ENCODE measurements around the gene TP53I13. TPM values are rescaled to one million over a fixed set of nuclear protein-coding genes. Genes with fewer than 3 reads are reported as not detected.

Gene TP53I13
- total RNA-seq, 1 experiment from 2014 or later, result 43.8 TPM

DNA sequence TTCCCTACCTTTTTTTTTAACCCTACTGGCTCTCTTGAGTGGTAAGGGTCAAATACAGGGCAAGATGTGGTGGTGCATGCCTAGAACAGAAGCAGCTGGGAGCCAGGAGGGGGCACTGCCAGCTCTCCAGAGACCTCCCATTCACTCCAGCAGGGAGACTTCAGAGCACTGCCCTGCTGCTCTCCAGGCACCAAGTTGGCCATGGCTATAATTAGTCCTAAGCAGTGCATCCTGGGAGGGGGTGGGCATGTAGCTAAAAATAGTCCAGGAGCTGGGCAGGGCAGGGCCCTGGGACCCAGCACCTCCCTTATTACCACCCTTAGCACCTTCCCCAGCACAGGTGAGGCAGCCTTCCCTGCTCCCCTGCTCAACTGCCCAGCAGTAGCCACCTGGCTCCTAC lies 50.8 kb downstream of the TP53I13 start:
- DNase-seq, result peak; percentile 55
- Histone ChIP-seq H3K27me3 (ENCODE audit: low read length) (no peaks in the 10 kb centered on the region), H3K4me2 (ENCODE audit: low read depth, low read length, poor library complexity, severe bottlenecking) (no peak overlapping the region), H4K20me1 (ENCODE audit: insufficient read depth, low read depth, low read length) (peaks cover 11% of the 10 kb centered on the region; the same call in 1 of the 2 replicates), H3K79me2 (ENCODE audit: low read length) (no peaks in the 10 kb centered on the region), H3K36me3 (ENCODE audit: insufficient read depth, low read length) (no peaks in the 10 kb centered on the region), H3K9ac (ENCODE audit: low read length) (no peak overlapping the region), H3K27ac (ENCODE audit: low read length) (no peak overlapping the region), H3K4me3 (ENCODE audit: low read length) (no peak overlapping the region), H3K9me3 (ENCODE audit: low read length) (no peaks in the 10 kb centered on the region), H3K9me2 (replicated peaks; ENCODE audit: insufficient read depth, low read length) (no peaks in the 10 kb centered on the region), H3K4me1 (ENCODE audit: low read length) (peaks cover 33% of the 10 kb centered on the region), H2AFZ (ENCODE audit: low read length) (no peak overlapping the region)

GRCh38 chr17:29620271-29620670 lies 51.8 kb downstream of the TP53I13 start:
- Histone ChIP-seq H3K4me2 (ENCODE audit: low read depth, low read length, poor library complexity, severe bottlenecking) (no peak overlapping the region), H4K20me1 (ENCODE audit: insufficient read depth, low read depth, low read length) (peaks cover 11% of the 10 kb centered on the region; the same call in 1 of the 2 replicates), H3K27me3 (ENCODE audit: low read length) (no peaks in the 10 kb centered on the region), H3K9me3 (ENCODE audit: low read length) (no peaks in the 10 kb centered on the region), H3K27ac (ENCODE audit: low read length) (no peak overlapping the region), H3K36me3 (ENCODE audit: insufficient read depth, low read length) (no peaks in the 10 kb centered on the region), H3K4me1 (ENCODE audit: low read length) (peaks cover 27% of the 10 kb centered on the region), H3K9me2 (replicated peaks; ENCODE audit: insufficient read depth, low read length) (no peaks in the 10 kb centered on the region), H3K4me3 (ENCODE audit: low read length) (no peak overlapping the region), H2AFZ (ENCODE audit: low read length) (no peak overlapping the region), H3K79me2 (ENCODE audit: low read length) (no peaks in the 10 kb centered on the region), H3K9ac (ENCODE audit: low read length) (no peak overlapping the region)
- no peak for DNase-seq

GRCh38 chr17:29620779-29621500 lies 52.4 kb downstream of the TP53I13 start:
- Histone ChIP-seq H4K20me1 (ENCODE audit: insufficient read depth, low read depth, low read length) (peaks cover 9% of the 10 kb centered on the region; the same call in 1 of the 2 replicates), H2AFZ (ENCODE audit: low read length) (no peak overlapping the region), H3K4me1 (ENCODE audit: low read length) (peaks cover 21% of the 10 kb centered on the region), H3K4me3 (ENCODE audit: low read length) (no peak overlapping the region), H3K9me3 (ENCODE audit: low read length) (no peaks in the 10 kb centered on the region), H3K4me2 (ENCODE audit: low read depth, low read length, poor library complexity, severe bottlenecking) (no peak overlapping the region), H3K27me3 (ENCODE audit: low read length) (no peaks in the 10 kb centered on the region), H3K79me2 (ENCODE audit: low read length) (no peaks in the 10 kb centered on the region), H3K9ac (ENCODE audit: low read length) (no peak overlapping the region), H3K27ac (ENCODE audit: low read length) (no peak overlapping the region), H3K36me3 (ENCODE audit: insufficient read depth, low read length) (no peaks in the 10 kb centered on the region), H3K9me2 (replicated peaks; ENCODE audit: insufficient read depth, low read length) (no peaks in the 10 kb centered on the region)
- DNase-seq, result no peak

GRCh38 chr17:29621751-29622194 lies 53.3 kb downstream of the TP53I13 start:
- H4K20me1 ChIP-seq (ENCODE audit: insufficient read depth, low read depth, low read length), result peaks cover 2% of the 10 kb centered on the region; the same call in 1 of the 2 replicates
- H3K9me2 ChIP-seq (replicated peaks; ENCODE audit: insufficient read depth, low read length), result no peaks in the 10 kb centered on the region
- no peaks in the 10 kb centered on the region for H3K79me2 ChIP-seq (ENCODE audit: low read length)
- no peaks in the 10 kb centered on the region for H3K9me3 ChIP-seq (ENCODE audit: low read length)
- no peak overlapping the region for H3K4me3 ChIP-seq (ENCODE audit: low read length)
- no peaks in the 10 kb centered on the region for H3K36me3 ChIP-seq (ENCODE audit: insufficient read depth, low read length)
- no peak overlapping the region for H3K9ac ChIP-seq (ENCODE audit: low read length)
- no peak overlapping the region for H3K27ac ChIP-seq (ENCODE audit: low read length)
- H3K4me2 ChIP-seq (ENCODE audit: low read depth, low read length, poor library complexity, severe bottlenecking), result no peak overlapping the region
- no peak overlapping the region for H2AFZ ChIP-seq (ENCODE audit: low read length)
- no peak for DNase-seq
- no peaks in the 10 kb centered on the region for H3K27me3 ChIP-seq (ENCODE audit: low read length)
- H3K4me1 ChIP-seq (ENCODE audit: low read length), result peaks cover 17% of the 10 kb centered on the region

Other genes with a start within 250 kb of the TP53I13 start
- gene TAOK1, start 178.3 kb upstream of the TP53I13 start, total RNA-seq (2014; rRNA removed; shearing (Covaris generic); ENCODE audit: low replicate concordance), result 39.6 and 47.5 TPM in 2 replicates
- 9.0 and 17.4 TPM in 2 replicates for gene ABHD15, start 1.7 kb upstream of the TP53I13 start, total RNA-seq (2014; rRNA removed; shearing (Covaris generic); ENCODE audit: low replicate concordance)
- 58.7 and 71.5 TPM in 2 replicates for gene GIT1, start 20.9 kb downstream of the TP53I13 start, total RNA-seq (2014; rRNA removed; shearing (Covaris generic); ENCODE audit: low replicate concordance)
- 3.5 and 10.9 TPM in 2 replicates for gene ANKRD13B, start 24.4 kb downstream of the TP53I13 start, total RNA-seq (2014; rRNA removed; shearing (Covaris generic); ENCODE audit: low replicate concordance)
- 0.79 and 1.8 TPM in 2 replicates for gene CORO6, start 54.2 kb downstream of the TP53I13 start, total RNA-seq (2014; rRNA removed; shearing (Covaris generic); ENCODE audit: low replicate concordance)

Data from Karpas-422 (cell line).